NCI-H226 (cell line): Measurements from ENCODE around the gene PRR20C.
"Not testable (repeated sequence)": the region's sequence is repeated elsewhere in the genome, so short reads cannot be mapped to it uniquely, and the experiment has no call there.

ENCODE experiments used
- DNase-seq: peaks from one replicate; pipeline ENCODE4 v3.0.0-alpha.2; 2015

PRR20C gene

DNA sequence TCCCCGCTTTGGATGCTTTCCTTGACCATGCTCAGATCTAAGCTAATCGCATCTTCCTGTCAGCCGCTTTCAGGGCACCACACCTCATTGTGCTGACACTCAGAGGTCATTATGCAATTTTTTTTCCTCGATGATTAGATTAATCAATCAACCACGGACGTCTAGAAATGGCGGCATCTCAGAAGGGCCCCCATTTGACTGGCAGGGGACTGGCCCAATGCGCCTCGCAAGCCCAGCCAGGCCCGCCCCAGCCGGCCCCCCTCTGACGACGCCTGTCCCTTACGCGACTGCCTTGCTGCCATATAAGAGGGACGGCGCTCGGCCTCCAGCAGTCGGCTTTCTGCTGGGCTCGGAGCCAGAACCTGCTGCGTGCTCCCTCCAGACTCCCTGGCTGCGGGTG, at the start of gene PRR20C:
Gene PRR20C (plus strand): TSS at position 301 of the 400 bp plus-strand sequence. CDS start 387 bp downstream, outside the sequence.
- not testable (repeated sequence) for DNase-seq

DNA sequence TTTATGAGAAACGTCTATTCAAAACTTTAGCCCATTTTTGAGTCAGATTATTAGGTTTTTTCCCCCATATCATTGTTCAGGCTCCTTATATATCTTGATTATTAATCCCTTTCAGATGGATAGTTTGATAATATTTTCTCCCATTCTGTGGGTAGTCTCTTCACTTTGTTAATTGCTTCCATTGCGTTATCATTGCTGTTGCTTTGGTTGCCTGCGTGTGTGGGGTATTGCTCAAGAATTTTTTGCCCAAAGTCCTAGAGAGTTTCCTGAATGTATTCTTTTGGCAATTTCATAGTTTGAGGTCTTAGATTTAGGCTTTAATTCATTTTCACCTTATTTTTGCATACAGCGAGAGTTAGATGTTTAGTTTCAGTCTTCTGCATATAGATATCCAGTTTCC, 38.9 kb upstream of the PRR20C start:
- no peak for DNase-seq

DNA sequence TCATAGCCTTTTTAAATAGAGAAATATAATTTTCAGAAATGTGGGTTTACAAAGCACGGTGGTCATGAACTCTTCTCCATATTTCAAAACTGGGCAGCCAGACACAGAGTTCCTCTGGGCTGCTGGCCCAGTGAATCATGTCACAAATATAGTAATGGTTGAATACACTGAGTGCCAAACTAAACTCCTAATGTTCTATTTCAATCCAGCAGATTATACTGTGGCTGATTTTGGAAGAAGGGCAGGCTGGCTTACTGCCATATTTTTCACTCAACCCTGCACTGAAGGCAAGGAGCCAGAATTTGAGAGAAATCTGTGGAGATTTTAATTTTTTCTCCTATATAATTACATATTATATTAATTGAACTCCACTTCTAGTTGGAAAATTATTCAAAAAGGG, 30.2 kb upstream of the PRR20C start:
- no peak for DNase-seq

DNA sequence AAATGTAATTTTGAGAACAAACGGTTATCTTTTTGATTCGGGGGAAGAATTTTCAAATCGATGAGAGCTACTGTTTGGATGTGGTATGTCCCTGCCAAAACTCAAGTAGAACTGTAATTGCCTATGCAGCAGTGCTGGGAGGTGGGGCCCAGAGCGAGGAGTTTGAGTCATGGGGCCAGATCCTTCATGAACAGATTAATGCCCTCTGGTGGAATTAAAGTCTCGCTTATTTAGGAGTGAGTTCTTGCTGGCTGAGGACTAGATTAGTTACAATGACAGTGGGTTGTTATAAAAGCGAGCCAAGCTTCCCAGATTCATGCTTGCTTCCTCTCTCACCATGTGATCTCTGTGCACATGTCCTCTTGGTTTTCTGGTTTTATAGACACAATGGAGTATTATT, 25.0 kb upstream of the PRR20C start:
- no peak for DNase-seq

DNA sequence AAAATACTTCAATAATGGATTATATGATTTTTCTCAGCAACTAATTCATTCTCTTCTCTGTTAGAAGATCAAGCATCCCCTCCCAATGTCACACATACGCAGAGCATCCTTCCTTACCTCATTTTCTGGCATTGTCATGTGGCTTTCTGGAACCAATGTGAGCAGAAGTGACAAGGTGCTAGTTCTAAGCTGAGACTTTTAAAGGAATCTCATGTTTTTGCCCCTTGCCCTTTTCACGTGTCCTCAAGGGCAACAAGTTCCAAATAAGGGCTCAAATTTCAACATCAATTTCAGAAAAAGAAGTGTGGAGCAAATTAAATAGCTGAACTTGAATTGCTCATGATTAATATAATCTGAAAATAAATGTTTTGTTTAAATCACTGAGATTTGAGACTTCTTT, 17.8 kb upstream of the PRR20C start:
- DNase-seq = no peak

DNA sequence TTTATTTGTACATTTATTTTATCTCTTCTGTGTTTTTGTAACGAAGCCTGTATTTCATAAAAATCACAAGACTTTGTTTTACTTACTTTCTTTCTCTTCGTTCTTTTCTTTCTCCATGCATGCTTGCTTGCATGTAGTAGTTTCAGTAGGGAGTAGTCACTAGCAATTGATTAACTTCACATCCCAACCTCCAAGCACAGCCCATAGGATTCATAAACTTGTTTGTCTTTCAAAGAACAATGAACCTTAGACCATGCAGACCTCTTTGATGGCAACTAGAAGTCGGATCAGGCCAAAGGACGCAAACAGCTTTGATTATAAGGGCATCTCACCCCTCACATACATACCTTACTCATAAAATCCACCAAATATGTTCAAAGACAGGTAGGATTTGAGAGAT, 16.3 kb upstream of the PRR20C start:
- no peak for DNase-seq

DNA sequence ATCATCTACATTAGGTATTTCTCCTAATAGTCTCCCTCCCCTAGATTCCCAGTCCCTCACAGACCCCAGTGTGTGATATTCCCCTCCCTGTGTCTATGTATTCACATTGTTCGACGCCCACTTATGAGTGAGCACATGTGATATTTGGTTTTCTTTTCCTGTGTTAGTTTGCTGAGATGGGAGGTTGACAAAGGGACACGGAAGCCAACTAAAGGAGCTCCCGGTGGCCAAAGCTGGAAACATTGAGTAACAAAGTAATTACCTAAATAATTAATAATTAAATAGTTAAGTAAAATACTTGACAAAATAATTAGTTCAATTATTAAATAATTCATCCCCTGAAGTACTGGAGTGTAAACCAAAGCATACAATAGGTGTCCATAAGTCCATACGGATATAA, 14.9 kb upstream of the PRR20C start:
- DNase-seq = no peak

DNA sequence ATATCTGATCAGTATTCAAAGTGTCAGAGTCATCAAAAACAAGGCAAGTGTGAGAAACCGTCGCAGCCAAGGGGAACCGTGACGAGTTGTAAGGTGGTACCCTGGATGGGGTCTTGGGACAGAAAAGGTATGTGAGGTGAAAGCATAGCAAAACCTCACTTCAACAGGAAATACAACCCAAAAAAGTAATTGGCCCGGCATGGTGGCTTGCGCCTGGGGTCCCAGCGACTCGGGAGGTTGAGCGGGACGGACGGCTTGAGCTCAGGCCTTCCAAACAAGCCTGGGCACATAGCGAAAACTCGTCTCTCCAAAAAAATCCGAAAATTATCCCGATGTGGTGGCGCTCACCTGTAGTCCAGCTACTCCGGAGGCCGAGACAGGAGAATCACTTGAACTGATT, 14.1 kb upstream of the PRR20C start:
- not testable (repeated sequence) for DNase-seq

DNA sequence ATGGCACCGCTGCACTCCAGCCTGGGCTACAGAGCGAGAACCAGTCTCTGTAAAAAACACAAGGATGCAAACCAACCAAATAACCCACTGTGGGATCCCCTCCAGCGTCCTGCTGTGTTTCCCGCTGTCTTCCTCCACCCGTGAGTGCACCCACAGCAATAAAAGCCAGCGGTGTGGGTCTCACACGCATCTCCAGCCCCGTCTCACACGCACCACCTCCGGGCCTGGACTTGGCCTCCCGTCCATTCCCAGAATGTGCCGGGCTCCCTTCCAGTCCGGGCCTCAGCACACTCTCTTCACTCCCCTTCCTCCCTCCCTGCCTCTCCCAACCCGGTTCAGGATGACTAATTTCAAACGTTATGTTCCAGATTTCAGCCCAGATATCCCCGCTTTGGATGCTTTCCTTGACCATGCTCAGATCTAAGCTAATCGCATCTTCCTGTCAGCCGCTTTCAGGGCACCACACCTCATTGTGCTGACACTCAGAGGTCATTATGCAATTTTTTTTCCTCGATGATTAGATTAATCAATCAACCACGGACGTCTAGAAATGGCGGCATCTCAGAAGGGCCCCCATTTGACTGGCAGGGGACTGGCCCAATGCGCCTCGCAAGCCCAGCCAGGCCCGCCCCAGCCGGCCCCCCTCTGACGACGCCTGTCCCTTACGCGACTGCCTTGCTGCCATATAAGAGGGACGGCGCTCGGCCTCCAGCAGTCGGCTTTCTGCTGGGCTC, 13.5 kb upstream of the PRR20C start, which contains the start of gene PRR20A:
Gene PRR20A (plus strand): TSS at position 684 of the 734 bp plus-strand sequence. CDS start 387 bp downstream, outside the sequence.
- DNase-seq = not testable (repeated sequence)

DNA sequence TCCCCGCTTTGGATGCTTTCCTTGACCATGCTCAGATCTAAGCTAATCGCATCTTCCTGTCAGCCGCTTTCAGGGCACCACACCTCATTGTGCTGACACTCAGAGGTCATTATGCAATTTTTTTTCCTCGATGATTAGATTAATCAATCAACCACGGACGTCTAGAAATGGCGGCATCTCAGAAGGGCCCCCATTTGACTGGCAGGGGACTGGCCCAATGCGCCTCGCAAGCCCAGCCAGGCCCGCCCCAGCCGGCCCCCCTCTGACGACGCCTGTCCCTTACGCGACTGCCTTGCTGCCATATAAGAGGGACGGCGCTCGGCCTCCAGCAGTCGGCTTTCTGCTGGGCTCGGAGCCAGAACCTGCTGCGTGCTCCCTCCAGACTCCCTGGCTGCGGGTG, 6.7 kb upstream of the PRR20C start, which contains the start of gene PRR20B:
Gene PRR20B (plus strand): TSS at position 301 of the 400 bp plus-strand sequence. CDS start 387 bp downstream, outside the sequence.
- DNase-seq = not testable (repeated sequence)

DNA sequence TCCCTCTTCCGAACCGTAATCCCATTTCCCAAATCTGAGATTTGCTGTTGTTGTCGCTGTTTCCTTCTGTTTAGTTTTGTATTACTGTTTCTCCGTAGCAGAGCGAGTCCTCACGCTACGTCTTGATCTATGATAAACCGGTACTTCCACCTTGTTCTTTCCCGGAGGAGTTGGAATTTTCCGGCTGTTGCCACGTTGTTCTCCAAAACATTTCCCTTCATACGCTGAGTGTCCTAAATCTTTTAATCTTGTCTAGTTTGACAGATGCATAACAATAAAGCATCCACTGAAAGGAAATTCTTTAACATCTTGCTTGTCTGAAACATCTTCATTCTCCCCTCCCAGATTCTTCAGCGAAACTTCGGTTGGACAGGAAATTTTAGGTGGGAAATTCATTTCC, 5.8 kb upstream of the PRR20C start:
- DNase-seq = not testable (repeated sequence)

DNA sequence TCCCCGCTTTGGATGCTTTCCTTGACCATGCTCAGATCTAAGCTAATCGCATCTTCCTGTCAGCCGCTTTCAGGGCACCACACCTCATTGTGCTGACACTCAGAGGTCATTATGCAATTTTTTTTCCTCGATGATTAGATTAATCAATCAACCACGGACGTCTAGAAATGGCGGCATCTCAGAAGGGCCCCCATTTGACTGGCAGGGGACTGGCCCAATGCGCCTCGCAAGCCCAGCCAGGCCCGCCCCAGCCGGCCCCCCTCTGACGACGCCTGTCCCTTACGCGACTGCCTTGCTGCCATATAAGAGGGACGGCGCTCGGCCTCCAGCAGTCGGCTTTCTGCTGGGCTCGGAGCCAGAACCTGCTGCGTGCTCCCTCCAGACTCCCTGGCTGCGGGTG, 6.5 kb downstream of the PRR20C start, which contains the start of gene PRR20D:
Gene PRR20D (plus strand): TSS at position 301 of the 400 bp plus-strand sequence. CDS start 387 bp downstream, outside the sequence.
- not testable (repeated sequence) for DNase-seq

DNA sequence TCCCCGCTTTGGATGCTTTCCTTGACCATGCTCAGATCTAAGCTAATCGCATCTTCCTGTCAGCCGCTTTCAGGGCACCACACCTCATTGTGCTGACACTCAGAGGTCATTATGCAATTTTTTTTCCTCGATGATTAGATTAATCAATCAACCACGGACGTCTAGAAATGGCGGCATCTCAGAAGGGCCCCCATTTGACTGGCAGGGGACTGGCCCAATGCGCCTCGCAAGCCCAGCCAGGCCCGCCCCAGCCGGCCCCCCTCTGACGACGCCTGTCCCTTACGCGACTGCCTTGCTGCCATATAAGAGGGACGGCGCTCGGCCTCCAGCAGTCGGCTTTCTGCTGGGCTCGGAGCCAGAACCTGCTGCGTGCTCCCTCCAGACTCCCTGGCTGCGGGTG, 13.0 kb downstream of the PRR20C start, which contains the start of gene PRR20E:
Gene PRR20E (plus strand): TSS at position 301 of the 400 bp plus-strand sequence. CDS start 387 bp downstream, outside the sequence.
- DNase-seq = not testable (repeated sequence)

DNA sequence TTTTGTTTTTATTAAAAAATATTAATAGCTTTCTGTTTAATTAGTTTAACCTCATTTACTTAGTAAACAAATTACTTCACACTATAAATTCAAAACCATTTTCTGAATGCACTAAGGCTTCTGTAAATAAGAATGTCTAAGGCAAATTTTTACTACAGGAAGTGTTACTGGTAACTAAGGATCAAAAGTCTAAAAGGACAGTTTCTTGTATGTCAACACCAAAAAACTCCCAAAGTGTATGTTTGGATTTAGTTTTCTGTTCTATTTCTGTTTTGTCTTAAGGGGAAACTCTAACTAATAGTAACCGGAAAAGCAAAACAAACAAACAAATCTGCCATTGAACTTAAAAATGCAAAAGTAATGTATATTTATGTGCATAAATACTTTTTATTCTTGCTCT, 37.8 kb downstream of the PRR20C start:
- DNase-seq = no peak
